ENCODE measurements around the gene THOC6.

Gene THOC6

GRCh38 chr16:2991566-2992261, 32.1 kb upstream of the THOC6 start:
- no peak for DNase-seq (ENCODE audit: low read depth)

GRCh38 chr16:2992383-2993081, 31.3 kb upstream of the THOC6 start:
- DNase-seq (ENCODE audit: low read depth), result no peak

- DNase-seq (ENCODE audit: low read depth), result no peak
Measured at GRCh38 chr16:2996298-2996697, 27.5 kb upstream of the THOC6 start.

- DNase-seq (ENCODE audit: low read depth), result no peak
Measured at GRCh38 chr16:2999929-3000328, 23.9 kb upstream of the THOC6 start.

- DNase-seq (ENCODE audit: low read depth), result no peak
Measured at GRCh38 chr16:3000540-3000939, 23.3 kb upstream of the THOC6 start.

- DNase-seq (ENCODE audit: low read depth), result no peak
Measured at GRCh38 chr16:3001316-3001715, 22.5 kb upstream of the THOC6 start.

- DNase-seq (ENCODE audit: low read depth), result peak; percentile 95
Measured at GRCh38 chr16:3003582-3004270, 20.1 kb upstream of the THOC6 start.

- DNase-seq (ENCODE audit: low read depth), result no peak
Measured at GRCh38 chr16:3004319-3004718, 19.5 kb upstream of the THOC6 start.

- DNase-seq (ENCODE audit: low read depth), result no peak
Measured at GRCh38 chr16:3004781-3005284, 19.0 kb upstream of the THOC6 start.

GRCh38 chr16:3007059-3007956, 16.5 kb upstream of the THOC6 start:
- no peak for DNase-seq (ENCODE audit: low read depth)

- DNase-seq (ENCODE audit: low read depth), result no peak
Measured at GRCh38 chr16:3007957-3008689, 15.7 kb upstream of the THOC6 start.

- no peak for DNase-seq (ENCODE audit: low read depth)
Measured at GRCh38 chr16:3008690-3009037, 15.2 kb upstream of the THOC6 start.

GRCh38 chr16:3009568-3010390, 14.1 kb upstream of the THOC6 start:
- no peak for DNase-seq (ENCODE audit: low read depth)

GRCh38 chr16:3010510-3010909, 13.3 kb upstream of the THOC6 start:
- no peak for DNase-seq (ENCODE audit: low read depth)

GRCh38 chr16:3012246-3012645, 11.6 kb upstream of the THOC6 start:
- no peak for DNase-seq (ENCODE audit: low read depth)

- no peak for DNase-seq (ENCODE audit: low read depth)
Measured at GRCh38 chr16:3012828-3013420, 10.9 kb upstream of the THOC6 start, which contains the start of gene CLDN9. Gene CLDN9 (plus strand): TSS chr16:3012923. CDS start chr16:3013363, 440 bp downstream.

GRCh38 chr16:3013491-3013951, 10.3 kb upstream of the THOC6 start:
- no peak for DNase-seq (ENCODE audit: low read depth)

- no peak for DNase-seq (ENCODE audit: low read depth)
Measured at GRCh38 chr16:3013998-3014690, 9.7 kb upstream of the THOC6 start.

GRCh38 chr16:3014971-3015370, 8.9 kb upstream of the THOC6 start:
- no peak for DNase-seq (ENCODE audit: low read depth)
